ENCODE measurements around the gene COX6A2. TPM values are rescaled to one million over a fixed set of nuclear protein-coding genes. Genes with fewer than 3 reads are reported as not detected.
A peak's percentile ranks its signal among the peaks of the same experiment; 100 is the strongest.

COX6A2 gene
- total RNA-seq, 1 donor from 2014 or later, result 1,516 TPM

GRCh38 chr16:31390504-31391041 lies 37.6 kb downstream of the COX6A2 start:
- intact Hi-C loops (cut with micrococcal nuclease), result no loop called here
- ATAC-seq (no peak), DNase-seq (no peak)

- intact Hi-C loops (cut with micrococcal nuclease), result no loop called here
- ATAC-seq, result no peak
- DNase-seq, result no peak
Observed at GRCh38 chr16:31388535-31388934, 39.6 kb downstream of the COX6A2 start.

GRCh38 chr16:31386157-31386984 lies 41.8 kb downstream of the COX6A2 start:
- DNase-seq (no peak), ATAC-seq (no peak)
- intact Hi-C loops (cut with micrococcal nuclease), result no loop called here

- no peak for DNase-seq
- ATAC-seq, result no peak
- intact Hi-C loops (cut with micrococcal nuclease), result no loop called here
Observed at GRCh38 chr16:31385680-31386079, 42.5 kb downstream of the COX6A2 start.

GRCh38 chr16:31382485-31383161 lies 45.5 kb downstream of the COX6A2 start:
- intact Hi-C loops (cut with micrococcal nuclease), result no loop called here
- peak; percentile 94 for ATAC-seq
- peak; percentile 80 for DNase-seq

- DNase-seq (no peak), ATAC-seq (no peak)
- intact Hi-C loops (cut with micrococcal nuclease), result no loop called here
Observed at GRCh38 chr16:31380201-31380600, 48.0 kb downstream of the COX6A2 start.

Other genes with a start within 250 kb of the COX6A2 start
- gene FUS, start 248.2 kb downstream of the COX6A2 start, total RNA-seq, result 84.8 TPM
- gene PYCARD, start 225.6 kb downstream of the COX6A2 start, total RNA-seq, result 7.4 TPM
- gene TRIM72, start 214.2 kb downstream of the COX6A2 start, total RNA-seq, result 0.40 TPM
- gene PYDC1, start 211.2 kb downstream of the COX6A2 start, total RNA-seq, result not detected
- gene ITGAM, start 168.4 kb downstream of the COX6A2 start, total RNA-seq, result 7.1 TPM
- 3.2 TPM for gene ITGAX, start 73.2 kb downstream of the COX6A2 start, total RNA-seq
- not detected for gene ITGAD, start 35.0 kb downstream of the COX6A2 start, total RNA-seq
- 1.6 TPM for gene ZNF843, start 14.4 kb upstream of the COX6A2 start, total RNA-seq
- gene ARMC5, start 31.1 kb upstream of the COX6A2 start, total RNA-seq, result 5.4 TPM
- gene TGFB1I1, start 43.8 kb upstream of the COX6A2 start, total RNA-seq, result 13.6 TPM
- gene SLC5A2, start 54.8 kb upstream of the COX6A2 start, total RNA-seq, result not detected
- 18.9 TPM for gene RUSF1, start 80.0 kb upstream of the COX6A2 start, total RNA-seq
- not detected for gene AHSP, start 99.5 kb upstream of the COX6A2 start, total RNA-seq